Measurements from ENCODE around the gene UBE2E3.

GRCh38 chr2:181074457-181074856 is 94.1 kb downstream of the UBE2E3 start:
- no peak for TF ChIP-seq CTCF (IDR thresholded peaks at IDR 0.05)
- no peak for TF ChIP-seq POLR2A (IDR thresholded peaks at IDR 0.05)
- no peak for TF ChIP-seq POLR2AphosphoS5 (IDR thresholded peaks at IDR 0.05)
- no peak for TF ChIP-seq EP300 (IDR thresholded peaks at IDR 0.05)
